B cell (primary cell): ENCODE measurements around the gene GCN1.

Experiments
- CTCF ChIP-seq: fragments of 200-600 bp; IDR thresholded peaks from one replicate; pipeline ENCODE4 v1.8.0; 2022; ENCODE audit warnings: antibody characterized with exemption, mild to moderate bottlenecking
- EZH2 ChIP-seq: IDR thresholded peaks from 2 replicates; pipeline ENCODE4 v1.6.1; 2012; ENCODE audit warnings: borderline replicate concordance, low read depth, mild to moderate bottlenecking, moderate library complexity, low read length; ENCODE audit not compliant: insufficient read depth, poor library complexity, severe bottlenecking

GRCh38 chr12:120215357-120215735 lies 20.8 kb upstream of the GCN1 start:
- TF ChIP-seq CTCF (no peak), EZH2 (no peak)
